IMR-90 (cell line): ENCODE measurements around the gene MED17. TPM values are rescaled to one million over a fixed set of nuclear protein-coding genes. Genes with fewer than 3 reads are reported as not detected.
A peak's percentile ranks its signal among the peaks of the same experiment; 100 is the strongest.

Experiments
- ATAC-seq: fragments of 200-7000 bp; cut with Tn5 transposase; 2 replicates; pipeline ENCODE4 v1.9.1; 2020; ENCODE audit warnings: low read depth, mild to moderate bottlenecking, moderate library complexity
- BruUV-seq: library from RNA; stranded (reverse); fragments of 400-500 nt; replicated peaks from 2 replicates; lab custom pipeline; 2021; lab: Mats Ljungman, UMichigan
- CTCF ChIA-PET: fragments of 300-600 bp; formaldehyde crosslinking; extraction: SDS; loops from one replicate; lab custom pipeline; 2021; ENCODE audit warnings: antibody characterized with exemption; lab: Yijun Ruan, JAX
- POLR2A ChIA-PET: fragments of 300-600 bp; sonication (Branson Sonifier 250); formaldehyde crosslinking; loops from one replicate; lab custom pipeline; 2022; ENCODE audit warnings: antibody characterized with exemption; ENCODE audit not compliant: unreplicated experiment; lab: Charles Lee
- DNase-seq: peaks from one replicate; pipeline ENCODE4 v3.0.0; 2013
- H2AFZ ChIP-seq: replicated peaks from 2 replicates; pipeline ENCODE3; 2013; ENCODE audit warnings: low read length, mild to moderate bottlenecking; ENCODE audit not compliant: poor library complexity
- H2AK5ac ChIP-seq: 2 replicates; pipeline ENCODE4 v1.6.1; 2013; ENCODE audit warnings: low read depth, low read length, inconsistent platforms
- H2AK9ac ChIP-seq: replicated peaks from 2 replicates; pipeline ENCODE3; 2013; ENCODE audit warnings: mild to moderate bottlenecking, low read depth, low read length, moderate library complexity; ENCODE audit not compliant: poor library complexity
- H2BK120ac ChIP-seq: 2 replicates; pipeline ENCODE4 v1.6.1; 2013; ENCODE audit warnings: low read depth, low read length, inconsistent platforms
- H2BK15ac ChIP-seq: 3 replicates; pipeline ENCODE4 v1.6.1; 2013; ENCODE audit warnings: low read depth, low read length, inconsistent platforms
- H2BK20ac ChIP-seq: 2 replicates; pipeline ENCODE4 v1.6.1; 2013; ENCODE audit warnings: low read depth, mild to moderate bottlenecking, inconsistent platforms, low read length, moderate library complexity
- H2BK5ac ChIP-seq: 2 replicates; pipeline ENCODE4 v1.6.1; 2013; ENCODE audit warnings: mild to moderate bottlenecking, low read depth, low read length, inconsistent platforms; ENCODE audit not compliant: poor library complexity, severe bottlenecking
- H3K14ac ChIP-seq: replicated peaks from 2 replicates; pipeline ENCODE4 v1.6.1; 2013; ENCODE audit warnings: low read depth, low read length, inconsistent platforms
- H3K18ac ChIP-seq: 2 replicates; pipeline ENCODE4 v1.6.1; 2013; ENCODE audit warnings: low read depth, low read length, control low read depth
- H3K23ac ChIP-seq: 2 replicates; pipeline ENCODE4 v1.6.1; 2013; ENCODE audit warnings: low read depth, low read length, inconsistent platforms
- H3K27ac ChIP-seq: 2 replicates; pipeline ENCODE4 v1.5.1; 2013; ENCODE audit warnings: mild to moderate bottlenecking, control low read depth, low read length; ENCODE audit not compliant: insufficient read depth
- H3K27me3 ChIP-seq: 2 replicates; pipeline ENCODE4 v1.6.1; 2013; ENCODE audit warnings: low read length; ENCODE audit not compliant: control insufficient read depth, insufficient read depth
- H3K36me3 ChIP-seq: 2 replicates; pipeline ENCODE4 v1.6.1; 2013; ENCODE audit warnings: low read length, mixed read lengths; ENCODE audit not compliant: control insufficient read depth, insufficient read depth
- H3K4ac ChIP-seq: 2 replicates; pipeline ENCODE4 v1.6.1; 2013; ENCODE audit warnings: low read depth, low read length, inconsistent platforms
- H3K4me1 ChIP-seq: 2 replicates; pipeline ENCODE4 v1.6.1; 2013; ENCODE audit warnings: low read length, mixed read lengths; ENCODE audit not compliant: control insufficient read depth, insufficient read depth
- H3K4me2 ChIP-seq: 2 replicates; pipeline ENCODE4 v1.6.1; 2013; ENCODE audit warnings: low read depth, mild to moderate bottlenecking, control low read depth, low read length, moderate library complexity
- H3K4me3 ChIP-seq: 2 replicates; pipeline ENCODE4 v1.5.1; 2013; ENCODE audit warnings: low read depth, mild to moderate bottlenecking, control low read depth, low read length, moderate library complexity; ENCODE audit not compliant: insufficient read depth
- H3K56ac ChIP-seq: 2 replicates; pipeline ENCODE4 v1.6.1; 2013; ENCODE audit warnings: low read length, inconsistent platforms; ENCODE audit not compliant: insufficient read depth; ENCODE audit errors: extremely low read depth
- H3K79me1 ChIP-seq, 2 experiments: 2 replicates each; pipeline ENCODE4 v1.6.1; 2013; ENCODE audit warnings: low read length in 2 of 2, inconsistent platforms in 1 of 2, low read depth in 1 of 2
- H3K9ac ChIP-seq: 2 replicates; pipeline ENCODE4 v1.6.1; 2013; ENCODE audit warnings: low read depth, low read length, control low read depth
- H3K9me1 ChIP-seq: 2 replicates; pipeline ENCODE4 v1.6.1; 2013; ENCODE audit warnings: low read length, inconsistent platforms; ENCODE audit not compliant: insufficient read depth
- H3K9me3 ChIP-seq: 2 replicates; pipeline ENCODE4 v1.6.1; 2013; ENCODE audit warnings: low read length; ENCODE audit not compliant: control insufficient read depth, insufficient read depth
- H4K20me1 ChIP-seq: 2 replicates; pipeline ENCODE4 v1.6.1; 2013; ENCODE audit warnings: low read length, inconsistent platforms; ENCODE audit not compliant: insufficient read depth
- H4K5ac ChIP-seq: 2 replicates; pipeline ENCODE4 v1.6.1; 2013; ENCODE audit warnings: mild to moderate bottlenecking, low read depth, low read length, control low read depth
- H4K8ac ChIP-seq, 2 experiments: 2 replicates each; pipeline ENCODE4 v1.6.1; 2013; ENCODE audit warnings: low read depth in 2 of 2, low read length in 2 of 2, control low read depth in 1 of 2, inconsistent platforms in 1 of 2
- H4K91ac ChIP-seq: 2 replicates; pipeline ENCODE4 v1.6.1; 2013; ENCODE audit warnings: low read depth, low read length, inconsistent platforms; ENCODE audit not compliant: insufficient read depth
- MAFK ChIP-seq: IDR thresholded peaks from 2 replicates; pipeline ENCODE4 v1.6.1; 2012; ENCODE audit warnings: low read depth, low read length, improper control_type of control experiment
- POLR2A ChIP-seq: IDR thresholded peaks from 2 replicates; pipeline ENCODE4 v1.6.1; 2012; ENCODE audit warnings: mild to moderate bottlenecking, low read depth, low read length
- WGBS, 2 experiments: methylation state at CpG; one replicate each; pipeline versions ENCODE4 v1.1.5 to v1.1.7; 2013; ENCODE audit warnings: missing lambda C conversion rate in 2 of 2; ENCODE audit not compliant: insufficient read length in 1 of 2; ENCODE audit errors: extremely low coverage in 2 of 2; 5-methylcytosine and 5-hydroxymethylcytosine counted together
- dilution Hi-C: fragments of 300-500 bp; cut with HindIII; formaldehyde crosslinking; loops from one replicate; pipeline ENCODE4 v1.14.3; 2018; ENCODE audit warnings: low sequenced_read_pairs; ENCODE audit not compliant: unreplicated experiment
- in situ Hi-C: fragments of 300-500 bp; cut with MboI; formaldehyde crosslinking; loops from 3 replicates; pipeline ENCODE4 v1.14.3; 2019; ENCODE audit warnings: low sequenced_read_pairs, inconsistent platforms, mixed read lengths
- intact Hi-C: fragments of 100-400 bp; cut with micrococcal nuclease; formaldehyde crosslinking; loops from 2 replicates; pipeline ENCODE4 v1.10.0; 2022
- polyA plus RNA-seq, 3 experiments: library from polyadenylated mRNA; depleted of rRNA; stranded (reverse); fragments of >200 nt; gene quantifications; 2 replicates each; pipeline ENCODE4 v1.2.3, GENCODE V29; 2012; ENCODE audit warnings: low replicate concordance in 1 of 3
- total RNA-seq: library from RNA; depleted of rRNA; stranded (reverse); fragments of >200 nt; gene quantifications from 2 replicates; pipeline ENCODE4 v1.2.3, GENCODE V29; 2012
- TF ChIP-seq, protein P1 (sequence below): fragments of 150-350 bp; IDR thresholded peaks from 2 replicates; pipeline ENCODE4 v1.6.1; 2016; ENCODE audit warnings: low read depth, mild to moderate bottlenecking, low read length, moderate library complexity, borderline replicate concordance
- TF ChIP-seq, protein P2 (sequence below): fragments of 150-350 bp; IDR thresholded peaks from 2 replicates; pipeline ENCODE4 v1.6.1; 2017; ENCODE audit warnings: mild to moderate bottlenecking, antibody characterized with exemption, low read length, low read depth

Gene MED17
- total and polyA plus RNA-seq, 2 of the 4 experiments (the other 2 are of a cell fraction), result 20.0 to 23.3 TPM

DNA sequence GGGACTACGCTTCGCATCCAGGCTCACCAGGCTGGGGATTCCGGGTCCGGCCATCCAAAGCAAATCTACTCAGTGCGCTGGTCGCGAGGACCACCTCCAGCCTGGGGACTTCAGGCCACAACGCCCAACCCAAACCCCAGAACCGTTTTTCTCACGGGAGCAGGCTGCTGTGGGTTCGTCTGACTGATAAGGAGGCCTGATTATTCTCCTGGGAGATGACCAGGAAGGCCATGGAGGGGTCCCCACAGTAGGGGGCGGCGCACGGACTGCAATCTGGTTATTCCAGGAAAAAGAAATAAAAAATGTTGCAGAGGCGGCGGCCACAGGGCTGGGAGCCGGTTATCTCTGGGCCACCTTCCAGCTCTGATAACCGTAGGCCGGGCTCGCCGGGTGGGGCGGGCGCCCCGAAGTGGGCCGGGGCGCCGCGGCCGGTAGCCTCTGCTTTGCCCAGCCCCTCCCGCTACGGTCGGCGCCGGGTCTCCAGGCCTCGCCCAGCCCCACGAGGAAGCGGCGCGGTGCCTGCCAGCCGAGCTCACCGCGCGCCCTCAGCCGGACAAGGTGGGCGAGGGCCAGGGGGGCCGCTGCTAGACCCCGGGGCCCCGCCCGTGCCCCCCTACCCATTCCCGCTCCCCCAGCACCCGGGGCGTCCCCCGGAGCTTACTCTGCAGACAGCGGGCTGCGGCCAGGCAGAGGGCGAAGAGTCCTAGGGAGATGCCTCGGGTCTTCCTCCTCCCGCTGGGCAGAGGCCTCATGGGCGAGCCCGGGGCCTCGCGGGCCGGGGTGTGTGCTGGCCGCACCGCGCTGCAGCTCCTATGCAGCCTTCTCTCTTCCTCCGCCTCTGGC is 65.9 kb downstream of the MED17 start:
- ATAC-seq (peak; percentile 59), DNase-seq (no peak)
- H2BK5ac ChIP-seq, result no peak overlapping the region
- peak overlapping the region; percentile 55; the same call in 1 of the 2 replicates for H3K4me2 ChIP-seq
- no peak overlapping the region for H3K56ac ChIP-seq
- H3K27ac ChIP-seq, result no peak overlapping the region
- peak overlapping the region; percentile 34; the same call in 1 of the 2 replicates for H4K5ac ChIP-seq
- peaks cover 11% of the 10 kb centered on the region for H3K4me1 ChIP-seq
- intact Hi-C loops, result no loop called here
- TF ChIP-seq MAFK (no peak), POLR2A (no peak)
- TF ChIP-seq, protein P1, sequence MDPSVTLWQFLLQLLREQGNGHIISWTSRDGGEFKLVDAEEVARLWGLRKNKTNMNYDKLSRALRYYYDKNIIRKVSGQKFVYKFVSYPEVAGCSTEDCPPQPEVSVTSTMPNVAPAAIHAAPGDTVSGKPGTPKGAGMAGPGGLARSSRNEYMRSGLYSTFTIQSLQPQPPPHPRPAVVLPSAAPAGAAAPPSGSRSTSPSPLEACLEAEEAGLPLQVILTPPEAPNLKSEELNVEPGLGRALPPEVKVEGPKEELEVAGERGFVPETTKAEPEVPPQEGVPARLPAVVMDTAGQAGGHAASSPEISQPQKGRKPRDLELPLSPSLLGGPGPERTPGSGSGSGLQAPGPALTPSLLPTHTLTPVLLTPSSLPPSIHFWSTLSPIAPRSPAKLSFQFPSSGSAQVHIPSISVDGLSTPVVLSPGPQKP, result no peak
- TF ChIP-seq, protein P2, sequence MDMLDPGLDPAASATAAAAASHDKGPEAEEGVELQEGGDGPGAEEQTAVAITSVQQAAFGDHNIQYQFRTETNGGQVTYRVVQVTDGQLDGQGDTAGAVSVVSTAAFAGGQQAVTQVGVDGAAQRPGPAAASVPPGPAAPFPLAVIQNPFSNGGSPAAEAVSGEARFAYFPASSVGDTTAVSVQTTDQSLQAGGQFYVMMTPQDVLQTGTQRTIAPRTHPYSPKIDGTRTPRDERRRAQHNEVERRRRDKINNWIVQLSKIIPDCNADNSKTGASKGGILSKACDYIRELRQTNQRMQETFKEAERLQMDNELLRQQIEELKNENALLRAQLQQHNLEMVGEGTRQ, result no peak
- H3K18ac ChIP-seq, result no peak overlapping the region
- no peak overlapping the region for H3K14ac ChIP-seq
- H3K23ac ChIP-seq, result no peak overlapping the region
- H2AFZ ChIP-seq, result peak overlapping the region; percentile 86
- peak overlapping the region; percentile 10; the same call in 1 of the 2 replicates for H3K4me3 ChIP-seq
- no peaks in the 10 kb centered on the region for H4K20me1 ChIP-seq
- H3K9ac ChIP-seq, result peak overlapping the region; percentile 40
- H3K4ac ChIP-seq, result no peak overlapping the region; the same call in 1 of the 2 replicates
- dilution Hi-C loops, result no loop called here
- peak overlapping the region; percentile 41 to 96; a peak in 3 of 4 replicates for H4K8ac ChIP-seq
- H3K9me1 ChIP-seq, result peaks cover 7% of the 10 kb centered on the region; the same call in 1 of the 2 replicates
- H4K91ac ChIP-seq, result peak overlapping the region; percentile 32; the same call in 1 of the 2 replicates
- WGBS, 2 experiments, result 22% methylated on average over 17 of the region's 67 CpGs; no CpG with 5 or more reads in 1 of the 2 experiments
- no peak overlapping the region for H2AK5ac ChIP-seq
- H2AK9ac ChIP-seq, result peak overlapping the region; percentile 62
- H3K36me3 ChIP-seq, result no peaks in the 10 kb centered on the region
- no peak overlapping the region for H2BK20ac ChIP-seq
- H3K79me1 ChIP-seq, result no peaks in the 10 kb centered on the region
- ChIA-PET POLR2A (interaction anchor here (0.6 kb wide), 1 partner anchor 11 kb away, joined by 6 read pairs; no protein-coding TSS in a partner anchor), CTCF (interaction anchor here (0.7 kb wide), 1 partner anchor 9 kb away, joined by 4 read pairs; no protein-coding TSS in a partner anchor)
- H2BK15ac ChIP-seq, result no peak overlapping the region
- in situ Hi-C loops, result no loop called here
- BruUV-seq, result no TSS peak
- peaks cover 5% of the 10 kb centered on the region for H3K27me3 ChIP-seq
- H2BK120ac ChIP-seq, result peak overlapping the region; percentile 42; the same call in 1 of the 2 replicates
- H3K9me3 ChIP-seq, result no peaks in the 10 kb centered on the region
